ENCODE measurements around the gene DGKH. TPM values are rescaled to one million over a fixed set of nuclear protein-coding genes. Genes with fewer than 3 reads are reported as not detected.

Gene DGKH
- total RNA-seq, 3 donors from 2014 or later: 18.8 to 27.0 (median 26.3) TPM

DNA sequence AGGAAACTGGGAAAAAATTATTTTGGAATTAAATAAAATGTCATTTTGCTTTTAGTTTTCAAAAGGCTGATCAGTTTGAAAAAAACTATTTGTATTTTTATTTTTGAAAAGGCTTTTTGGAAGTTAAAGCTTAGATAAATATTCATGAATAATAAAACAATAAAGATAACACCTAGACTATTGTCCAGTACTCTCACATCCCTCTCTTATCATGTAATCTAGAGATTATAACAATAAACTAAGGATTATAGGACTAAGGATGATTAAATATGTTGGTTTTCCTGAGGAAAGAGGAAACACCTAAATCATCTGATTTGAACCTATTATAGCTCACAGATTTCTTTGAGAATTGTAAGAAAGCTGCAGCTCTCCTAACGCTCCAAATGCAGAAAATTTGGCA, 142.1 kb downstream of the DGKH start:
- DNase-seq: no peak
- TF ChIP-seq, protein P1, sequence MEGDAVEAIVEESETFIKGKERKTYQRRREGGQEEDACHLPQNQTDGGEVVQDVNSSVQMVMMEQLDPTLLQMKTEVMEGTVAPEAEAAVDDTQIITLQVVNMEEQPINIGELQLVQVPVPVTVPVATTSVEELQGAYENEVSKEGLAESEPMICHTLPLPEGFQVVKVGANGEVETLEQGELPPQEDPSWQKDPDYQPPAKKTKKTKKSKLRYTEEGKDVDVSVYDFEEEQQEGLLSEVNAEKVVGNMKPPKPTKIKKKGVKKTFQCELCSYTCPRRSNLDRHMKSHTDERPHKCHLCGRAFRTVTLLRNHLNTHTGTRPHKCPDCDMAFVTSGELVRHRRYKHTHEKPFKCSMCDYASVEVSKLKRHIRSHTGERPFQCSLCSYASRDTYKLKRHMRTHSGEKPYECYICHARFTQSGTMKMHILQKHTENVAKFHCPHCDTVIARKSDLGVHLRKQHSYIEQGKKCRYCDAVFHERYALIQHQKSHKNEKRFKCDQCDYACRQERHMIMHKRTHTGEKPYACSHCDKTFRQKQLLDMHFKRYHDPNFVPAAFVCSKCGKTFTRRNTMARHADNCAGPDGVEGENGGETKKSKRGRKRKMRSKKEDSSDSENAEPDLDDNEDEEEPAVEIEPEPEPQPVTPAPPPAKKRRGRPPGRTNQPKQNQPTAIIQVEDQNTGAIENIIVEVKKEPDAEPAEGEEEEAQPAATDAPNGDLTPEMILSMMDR (IDR thresholded peaks at IDR 0.05): no peak
- Histone ChIP-seq H3K4me3 (no peak overlapping the region), H3K36me3 (ENCODE audit: low read depth) (no peaks in the 10 kb centered on the region), H3K9me3 (no peaks in the 10 kb centered on the region), H3K4me1 (ENCODE audit: low read depth) (no peaks in the 10 kb centered on the region)
- no peak for ATAC-seq
- intact Hi-C loops (cut with DNase I, micrococcal nuclease): no loop called here

DNA sequence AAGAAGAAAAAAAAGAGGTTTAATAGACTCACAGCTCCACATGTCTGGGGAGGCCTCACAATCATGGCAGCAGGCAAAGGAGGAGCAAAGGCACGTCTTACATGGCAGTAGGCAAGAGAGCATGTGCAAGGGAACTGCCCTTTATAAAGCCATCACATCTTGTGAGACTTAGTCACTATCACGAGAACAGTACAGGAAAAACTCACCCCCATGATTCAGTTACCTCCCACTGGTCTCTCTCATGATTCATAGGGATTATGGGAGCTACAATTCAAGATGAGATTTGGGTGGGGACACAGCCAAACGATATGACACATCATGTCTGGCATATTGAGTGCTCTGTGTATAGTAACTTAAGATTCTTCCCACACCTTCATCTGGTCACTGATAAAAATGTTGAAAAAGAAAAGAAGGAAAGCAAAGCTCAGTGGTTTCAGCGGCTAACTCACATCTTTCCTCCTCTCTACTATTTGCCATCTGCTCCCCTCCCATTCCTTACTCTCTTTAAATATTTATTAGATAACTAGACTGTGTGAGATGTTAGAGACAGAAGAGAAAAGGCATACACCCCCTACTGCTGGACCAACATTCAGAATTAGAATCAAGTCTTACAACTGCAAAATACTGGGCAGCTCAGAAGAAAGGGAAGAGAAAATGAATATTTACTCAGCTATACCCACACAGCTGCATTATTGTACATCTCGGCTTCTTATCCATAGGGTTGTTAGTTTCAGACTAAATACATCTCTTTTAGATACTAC, 163.4 kb downstream of the DGKH start:
- Histone ChIP-seq H3K4me3 (no peak overlapping the region), H3K4me1 (ENCODE audit: low read depth) (no peaks in the 10 kb centered on the region), H3K36me3 (ENCODE audit: low read depth) (peaks cover 6% of the 10 kb centered on the region), H3K9me3 (no peaks in the 10 kb centered on the region)
- TF ChIP-seq, protein P1 (IDR thresholded peaks at IDR 0.05): no peak
- intact Hi-C loops (cut with DNase I, micrococcal nuclease): no loop called here
- DNase-seq: no peak
- ATAC-seq: no peak

DNA sequence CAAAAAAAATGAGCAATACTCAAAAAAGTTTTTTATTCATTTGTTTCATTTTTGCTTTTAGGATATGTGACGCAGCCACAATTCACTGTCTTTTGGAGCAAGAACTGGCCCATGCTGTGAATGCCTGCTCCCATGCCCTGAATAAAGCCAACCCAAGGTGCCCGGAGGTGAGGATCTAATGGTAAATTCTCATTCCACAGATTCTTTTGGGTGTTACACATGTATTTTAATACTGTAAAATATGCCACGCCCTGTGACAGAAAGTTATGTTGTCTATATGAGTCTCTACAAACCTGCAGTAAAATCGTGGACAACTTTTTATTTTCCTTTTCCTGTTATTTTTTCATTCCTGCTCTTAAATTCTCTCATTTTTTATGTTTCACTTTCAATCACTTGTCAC, 166.0 kb downstream of the DGKH start:
- Histone ChIP-seq H3K4me1 (ENCODE audit: low read depth) (no peaks in the 10 kb centered on the region), H3K36me3 (ENCODE audit: low read depth) (no peaks in the 10 kb centered on the region), H3K9me3 (no peaks in the 10 kb centered on the region), H3K4me3 (no peak overlapping the region)
- DNase-seq: no peak
- ATAC-seq: no peak
- TF ChIP-seq, protein P1 (IDR thresholded peaks at IDR 0.05): no peak
- intact Hi-C loops (cut with DNase I, micrococcal nuclease): no loop called here

DNA sequence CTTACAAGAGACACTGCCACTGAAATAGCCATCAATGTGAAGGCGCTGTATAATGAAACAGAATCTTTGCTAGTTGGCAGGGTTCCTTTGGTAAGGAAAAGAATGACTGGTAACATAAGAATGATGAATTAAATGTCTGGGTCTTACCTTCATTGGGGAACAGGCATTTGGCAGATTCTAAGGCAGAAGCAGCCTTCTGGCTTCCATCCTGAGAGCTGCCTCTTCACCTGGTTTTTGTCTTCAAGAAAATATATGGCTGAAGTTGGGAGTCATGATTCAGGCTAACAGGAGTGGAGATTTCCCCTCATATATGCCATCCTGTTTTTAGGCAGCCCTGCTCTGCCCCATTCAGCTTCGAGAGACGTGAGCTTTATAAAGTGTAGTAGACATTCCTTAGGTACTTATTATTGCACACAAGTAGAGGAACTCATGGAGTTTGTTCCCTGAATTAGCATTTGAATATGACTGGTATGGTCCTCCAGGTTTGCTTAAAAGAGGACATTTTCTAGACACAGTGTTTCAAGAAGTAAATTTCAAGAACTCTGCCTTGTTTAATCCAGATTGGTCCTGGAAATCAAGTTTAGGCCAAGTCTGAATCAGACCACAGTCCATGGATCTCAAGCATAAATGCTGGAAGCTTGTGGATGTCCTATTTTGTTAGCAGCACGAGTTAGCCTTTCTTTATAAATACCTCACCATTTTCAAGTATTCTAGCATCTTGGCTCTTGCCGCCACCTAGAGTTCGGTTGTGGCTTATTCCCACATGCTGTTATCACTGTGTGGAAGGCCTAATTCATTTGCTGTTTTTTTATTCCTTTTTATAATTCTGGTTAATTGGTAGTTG, 167.4 kb downstream of the DGKH start:
- Histone ChIP-seq H3K4me1 (ENCODE audit: low read depth) (no peaks in the 10 kb centered on the region), H3K36me3 (ENCODE audit: low read depth) (no peaks in the 10 kb centered on the region), H3K9me3 (no peaks in the 10 kb centered on the region), H3K4me3 (no peak overlapping the region)
- intact Hi-C loops (cut with DNase I, micrococcal nuclease): no loop called here
- ATAC-seq (no peak), DNase-seq (peak in 1 of 3 donors; percentile 35)
- TF ChIP-seq, protein P1 (IDR thresholded peaks at IDR 0.05): no peak

DNA sequence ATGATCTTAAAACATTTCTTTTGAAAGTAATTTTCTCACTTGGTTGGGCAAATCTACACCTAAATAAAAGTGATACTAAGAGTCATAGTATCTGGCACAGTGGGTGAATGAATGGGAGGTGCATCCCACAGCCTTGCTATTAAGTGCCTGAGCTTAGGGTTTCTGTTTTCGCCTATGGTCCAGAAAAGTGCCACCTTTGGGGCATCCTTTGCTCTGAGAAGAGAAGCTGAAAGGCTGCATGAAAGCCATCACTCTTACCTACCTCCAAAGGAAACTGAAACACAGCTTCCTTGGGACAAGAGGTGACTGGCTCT, 167.9 kb downstream of the DGKH start:
- Histone ChIP-seq H3K4me1 (ENCODE audit: low read depth) (no peaks in the 10 kb centered on the region), H3K4me3 (no peak overlapping the region), H3K9me3 (no peaks in the 10 kb centered on the region), H3K36me3 (ENCODE audit: low read depth) (no peaks in the 10 kb centered on the region)
- TF ChIP-seq, protein P1 (IDR thresholded peaks at IDR 0.05): no peak
- ATAC-seq (no peak), DNase-seq (no peak)
- intact Hi-C loops (cut with DNase I, micrococcal nuclease): no loop called here
